BLaER1 treated with 17β-estradiol and CSF1 and Interleukin-3, amounts not matched to agents 10 nM and 100 nM (cell line): ENCODE results near the gene CUX1.

ENCODE experiments used
- H3K27ac ChIP-seq, 11 experiments: shearing (Covaris generic); formaldehyde crosslinking; 2 replicates each; pipeline ENCODE4 v1.8.1; 2022
- H3K27me3 ChIP-seq, 11 experiments: shearing (Covaris generic); formaldehyde crosslinking; 2 replicates each; pipeline ENCODE4 v1.8.1; 2022
- H3K36me3 ChIP-seq, 11 experiments: shearing (Covaris generic); formaldehyde crosslinking; 2 replicates each; pipeline ENCODE4 v1.8.1; 2022
- H3K4me1 ChIP-seq, 10 experiments: shearing (Covaris generic); formaldehyde crosslinking; 2 replicates each; pipeline ENCODE4 v1.8.1; 2022
- H3K4me2 ChIP-seq, 11 experiments: shearing (Covaris generic); formaldehyde crosslinking; 2 replicates each; pipeline ENCODE4 v1.8.1; 2022
- H3K4me3 ChIP-seq, 10 experiments: shearing (Covaris generic); formaldehyde crosslinking; 2 replicates each; pipeline ENCODE4 v1.8.1; 2022
- H3K9ac ChIP-seq, 11 experiments: shearing (Covaris generic); formaldehyde crosslinking; 2 replicates each; pipeline ENCODE4 v1.8.1; 2022
- H3K9me3 ChIP-seq, 11 experiments: shearing (Covaris generic); formaldehyde crosslinking; replicated peaks in 1 of 11; 2 replicates each; pipeline ENCODE4 v1.8.1; 2022
- H4K20me1 ChIP-seq, 11 experiments: shearing (Covaris generic); formaldehyde crosslinking; 2 replicates each; pipeline ENCODE4 v1.8.1; 2022
- Cebpa-rat ChIP-seq, 11 experiments: shearing (Covaris generic); IDR thresholded peaks; 2 replicates each; pipeline ENCODE4 v1.8.1; 2022

Gene CUX1

DNA sequence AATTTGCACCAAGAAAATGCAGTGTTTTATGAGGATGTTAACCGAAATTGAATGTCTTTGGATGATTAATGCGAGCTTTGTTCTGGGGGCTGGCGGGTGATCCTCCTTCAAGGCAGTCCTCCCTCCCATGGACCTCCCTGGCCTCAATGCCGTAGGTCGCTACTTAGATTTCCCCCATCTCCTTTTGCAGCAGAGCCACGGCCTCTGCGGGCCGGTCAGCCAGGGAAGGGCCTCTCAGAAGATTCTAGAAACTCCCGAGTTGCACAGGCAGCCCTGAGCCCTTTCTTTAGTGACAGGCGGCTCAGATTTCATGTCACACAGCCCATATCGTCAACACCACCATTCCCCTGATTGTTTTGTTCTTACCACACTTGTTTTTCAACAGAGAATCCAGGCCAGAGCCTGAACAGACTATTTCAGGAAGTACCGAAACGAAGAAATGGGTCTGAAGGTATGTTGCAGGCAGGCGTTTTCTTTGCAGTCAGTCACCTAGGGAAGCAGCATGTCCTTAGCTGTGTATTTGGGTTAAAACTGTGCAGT lies 381.1 kb downstream of the CUX1 start:
- peaks cover 98 to 100% (median 100%) of the 10 kb centered on the region in 11 experiments for H3K36me3 ChIP-seq
- no peaks in the 10 kb centered on the region for H3K9me3 ChIP-seq
- H3K4me1 ChIP-seq: no peaks in the 10 kb centered on the region
- no peak overlapping the region for H3K4me2 ChIP-seq
- peaks cover 0 to 73% (median 26%) of the 10 kb centered on the region in 11 experiments; a peak in 12 of 22 replicates for H4K20me1 ChIP-seq
- TF ChIP-seq Cebpa-rat (IDR thresholded peaks at IDR 0.05): no peak
- peak overlapping the region in 1 of 11 experiments; percentile 4; a peak in 1 of 22 replicates for H3K27ac ChIP-seq
- no peaks in the 10 kb centered on the region for H3K27me3 ChIP-seq
- no peak overlapping the region for H3K9ac ChIP-seq
- H3K4me3 ChIP-seq: no peak overlapping the region

DNA sequence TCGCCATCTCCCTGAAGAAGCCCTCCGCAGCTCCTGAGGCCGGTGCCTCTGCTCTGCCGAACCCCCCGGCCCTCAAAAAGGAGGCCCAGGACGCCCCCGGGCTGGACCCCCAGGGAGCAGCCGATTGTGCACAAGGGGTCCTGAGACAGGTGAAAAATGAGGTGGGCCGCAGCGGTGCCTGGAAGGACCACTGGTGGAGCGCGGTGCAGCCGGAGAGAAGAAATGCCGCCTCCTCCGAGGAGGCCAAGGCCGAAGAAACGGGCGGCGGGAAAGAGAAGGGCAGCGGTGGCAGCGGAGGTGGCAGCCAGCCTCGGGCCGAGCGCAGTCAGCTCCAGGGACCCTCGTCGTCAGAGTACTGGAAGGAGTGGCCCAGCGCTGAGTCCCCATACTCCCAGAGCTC lies 384.1 kb downstream of the CUX1 start:
- H3K9ac ChIP-seq: no peak overlapping the region

DNA sequence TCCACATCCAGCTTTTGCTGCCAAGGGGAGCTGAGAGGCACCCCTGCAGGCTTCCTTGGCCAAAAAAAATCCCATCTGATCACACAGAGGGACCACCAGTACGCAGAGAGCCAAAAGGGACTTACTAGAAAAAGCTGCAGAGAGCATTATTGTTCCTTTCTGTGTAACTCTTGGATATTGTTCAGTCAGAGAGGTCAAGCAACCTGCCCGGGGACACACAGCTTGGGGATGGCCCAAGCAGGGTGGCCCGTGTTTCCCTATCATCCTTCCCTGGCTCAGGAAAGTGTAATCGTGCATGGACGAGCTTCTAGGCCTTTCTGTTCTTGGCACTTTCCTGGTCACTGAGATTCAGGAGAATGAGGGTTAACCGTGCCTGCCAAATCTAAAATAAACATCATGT lies 385.1 kb downstream of the CUX1 start:
- no peak for TF ChIP-seq Cebpa-rat (IDR thresholded peaks at IDR 0.05)
- H3K4me3 ChIP-seq: no peak overlapping the region
- no peak overlapping the region for H3K9ac ChIP-seq
- peaks cover 98 to 100% (median 100%) of the 10 kb centered on the region in 11 experiments for H3K36me3 ChIP-seq
- H4K20me1 ChIP-seq: peaks cover 0 to 82% (median 32%) of the 10 kb centered on the region in 11 experiments; a peak in 12 of 22 replicates
- H3K4me2 ChIP-seq: no peak overlapping the region
- H3K4me1 ChIP-seq: no peaks in the 10 kb centered on the region
- no peaks in the 10 kb centered on the region for H3K27me3 ChIP-seq
- no peaks in the 10 kb centered on the region for H3K9me3 ChIP-seq
- H3K27ac ChIP-seq: no peak overlapping the region

More for the DNA sequence above, 384.1 kb downstream of the CUX1 start:
- TF ChIP-seq Cebpa-rat (IDR thresholded peaks at IDR 0.05): no peak
- no peaks in the 10 kb centered on the region for H3K4me1 ChIP-seq
- no peaks in the 10 kb centered on the region for H3K27me3 ChIP-seq
- H3K9me3 ChIP-seq: no peaks in the 10 kb centered on the region
- peaks cover 0 to 90% (median 32%) of the 10 kb centered on the region in 11 experiments; a peak in 12 of 22 replicates for H4K20me1 ChIP-seq
- H3K4me3 ChIP-seq: no peak overlapping the region
- H3K27ac ChIP-seq: no peak overlapping the region
- peaks cover 98 to 100% (median 100%) of the 10 kb centered on the region in 11 experiments for H3K36me3 ChIP-seq
- H3K4me2 ChIP-seq: no peak overlapping the region

DNA sequence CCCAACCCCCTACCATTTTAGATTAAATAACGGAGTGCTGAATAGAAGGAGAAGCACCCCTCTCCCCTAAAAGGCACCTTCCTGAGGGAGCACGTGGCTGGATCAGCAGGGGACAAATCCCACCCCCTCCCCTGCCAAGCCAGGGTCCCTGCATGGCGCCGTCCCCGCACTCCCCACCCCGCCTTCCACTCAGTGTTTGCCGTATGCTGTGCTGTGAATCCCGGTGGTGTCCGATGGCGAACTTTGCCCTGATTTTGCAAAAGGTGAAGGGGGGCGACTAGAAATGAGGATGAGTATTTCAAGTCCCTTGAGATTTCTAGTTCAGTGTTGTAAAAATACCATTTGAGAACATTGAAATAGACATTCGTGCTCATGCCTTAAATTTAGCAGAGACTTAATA lies 385.8 kb downstream of the CUX1 start:
- no peaks in the 10 kb centered on the region for H3K9me3 ChIP-seq
- H4K20me1 ChIP-seq: peaks cover 0 to 80% (median 32%) of the 10 kb centered on the region in 11 experiments; a peak in 13 of 22 replicates
- H3K36me3 ChIP-seq: peaks cover 98 to 100% (median 100%) of the 10 kb centered on the region in 11 experiments
- H3K4me3 ChIP-seq: no peak overlapping the region
- no peaks in the 10 kb centered on the region for H3K4me1 ChIP-seq
- TF ChIP-seq Cebpa-rat (IDR thresholded peaks at IDR 0.05): no peak
- no peak overlapping the region for H3K9ac ChIP-seq
- H3K4me2 ChIP-seq: no peak overlapping the region
- no peaks in the 10 kb centered on the region for H3K27me3 ChIP-seq
- H3K27ac ChIP-seq: no peak overlapping the region

DNA sequence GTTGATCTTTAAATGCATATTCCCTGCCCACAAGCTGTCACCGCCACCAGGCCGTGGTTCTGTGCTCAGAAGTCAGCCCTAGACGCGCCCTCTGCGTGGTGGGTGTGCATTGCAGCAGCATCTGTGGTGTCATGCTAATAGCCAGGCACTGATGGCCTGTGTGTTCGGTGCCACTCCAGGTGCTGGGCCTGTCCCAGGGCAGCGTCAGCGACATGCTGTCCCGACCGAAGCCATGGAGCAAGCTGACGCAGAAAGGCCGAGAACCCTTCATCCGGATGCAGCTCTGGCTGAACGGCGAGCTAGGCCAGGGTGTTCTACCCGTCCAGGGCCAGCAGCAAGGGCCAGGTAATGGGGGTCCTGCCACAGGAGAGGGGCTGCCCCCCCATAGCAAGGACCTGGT lies 386.8 kb downstream of the CUX1 start:
- Histone ChIP-seq H3K4me2 (no peak overlapping the region), H3K27me3 (no peaks in the 10 kb centered on the region), H3K4me1 (no peaks in the 10 kb centered on the region), H3K9ac (no peak overlapping the region), H4K20me1 (peaks cover 0 to 79% (median 27%) of the 10 kb centered on the region in 11 experiments; a peak in 14 of 22 replicates), H3K9me3 (no peaks in the 10 kb centered on the region), H3K4me3 (no peak overlapping the region), H3K27ac (no peak overlapping the region), H3K36me3 (peaks cover 98 to 100% (median 100%) of the 10 kb centered on the region in 11 experiments)
- TF ChIP-seq Cebpa-rat (IDR thresholded peaks at IDR 0.05): no peak

DNA sequence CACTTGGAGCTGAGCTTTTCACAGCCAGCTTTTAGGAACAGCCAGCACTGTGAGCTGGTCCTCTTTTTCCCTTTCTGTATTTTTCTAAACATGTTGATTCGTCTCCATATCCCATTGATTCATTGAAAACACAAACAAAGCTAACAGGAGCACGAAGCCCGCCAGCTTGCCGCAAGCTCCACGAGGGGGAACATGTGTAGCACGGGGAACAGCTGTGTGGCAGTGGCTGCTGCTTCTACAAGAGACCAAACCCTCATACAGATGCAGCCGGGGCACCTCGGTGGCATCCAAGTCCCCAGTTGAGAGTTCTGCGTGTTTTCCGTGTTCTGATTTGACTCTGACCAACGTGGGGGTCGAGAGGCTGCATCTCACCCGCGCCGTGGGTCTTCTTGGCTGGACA lies 388.5 kb downstream of the CUX1 start:
- Histone ChIP-seq H4K20me1 (peaks cover 0 to 81% (median 22%) of the 10 kb centered on the region in 11 experiments; a peak in 14 of 22 replicates), H3K4me3 (no peak overlapping the region), H3K27me3 (no peaks in the 10 kb centered on the region), H3K9ac (no peak overlapping the region), H3K27ac (no peak overlapping the region), H3K9me3 (no peaks in the 10 kb centered on the region), H3K4me1 (no peaks in the 10 kb centered on the region), H3K4me2 (no peak overlapping the region), H3K36me3 (peaks cover 98 to 100% (median 100%) of the 10 kb centered on the region in 11 experiments)
- TF ChIP-seq Cebpa-rat (IDR thresholded peaks at IDR 0.05): no peak

DNA sequence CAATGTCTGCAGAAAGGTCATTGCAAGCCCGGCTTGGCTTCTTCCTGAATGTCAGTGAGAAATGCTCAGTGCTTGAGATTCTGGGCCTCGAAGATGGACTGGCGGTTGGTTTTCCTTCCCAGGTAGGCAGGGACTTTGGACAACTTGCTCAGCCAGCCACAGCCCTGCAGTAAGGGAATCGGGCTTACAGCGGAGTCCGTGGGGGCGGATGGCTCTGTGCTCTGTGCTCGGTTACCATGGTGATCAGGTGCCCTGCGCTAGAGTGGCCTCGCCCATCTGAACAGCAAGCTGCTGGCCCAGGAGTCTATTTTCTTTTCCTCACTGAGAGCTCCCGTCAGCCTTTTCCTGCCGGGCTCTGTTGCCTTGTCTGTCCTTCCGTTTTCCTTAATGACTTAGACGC lies 391.4 kb downstream of the CUX1 start:
- H3K27ac ChIP-seq: no peak overlapping the region
- peaks cover 97 to 99% (median 98%) of the 10 kb centered on the region in 11 experiments for H3K36me3 ChIP-seq
- peaks cover 0 to 68% (median 15%) of the 10 kb centered on the region in 11 experiments; a peak in 13 of 22 replicates for H4K20me1 ChIP-seq

DNA sequence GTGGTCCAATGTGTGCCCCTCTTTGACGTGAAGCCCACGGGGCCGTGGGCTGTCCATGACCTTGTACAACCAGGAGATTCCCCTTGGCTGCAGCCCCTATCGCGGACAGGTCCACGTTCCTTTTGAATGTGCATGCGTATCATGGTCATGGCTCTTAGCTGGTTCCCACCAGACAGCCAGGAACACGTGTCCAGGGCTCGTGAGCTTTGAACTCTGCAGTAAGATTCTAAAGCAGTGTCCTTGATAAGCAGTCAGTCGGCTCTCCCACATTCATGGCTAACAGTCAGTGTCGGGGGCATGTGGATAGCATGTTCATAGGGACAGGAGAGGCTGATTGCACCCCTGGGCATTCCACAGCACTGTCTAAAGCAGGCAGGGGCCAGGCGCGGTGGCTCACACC lies 393.4 kb downstream of the CUX1 start:
- Histone ChIP-seq H3K36me3 (peaks cover 95 to 99% (median 98%) of the 10 kb centered on the region in 11 experiments), H4K20me1 (peaks cover 0 to 58% (median 9%) of the 10 kb centered on the region in 11 experiments; a peak in 11 of 22 replicates), H3K27ac (no peak overlapping the region), H3K9me3 (no peaks in the 10 kb centered on the region), H3K4me3 (no peak overlapping the region), H3K4me1 (no peaks in the 10 kb centered on the region), H3K27me3 (no peaks in the 10 kb centered on the region), H3K4me2 (no peak overlapping the region), H3K9ac (no peak overlapping the region)
- no peak for TF ChIP-seq Cebpa-rat (IDR thresholded peaks at IDR 0.05)

More for the DNA sequence above, 391.4 kb downstream of the CUX1 start:
- no peaks in the 10 kb centered on the region for H3K4me1 ChIP-seq
- H3K4me2 ChIP-seq: no peak overlapping the region
- no peak overlapping the region for H3K4me3 ChIP-seq
- H3K9me3 ChIP-seq: no peaks in the 10 kb centered on the region
- no peaks in the 10 kb centered on the region for H3K27me3 ChIP-seq
- no peak for TF ChIP-seq Cebpa-rat (IDR thresholded peaks at IDR 0.05)
- H3K9ac ChIP-seq: no peak overlapping the region

DNA sequence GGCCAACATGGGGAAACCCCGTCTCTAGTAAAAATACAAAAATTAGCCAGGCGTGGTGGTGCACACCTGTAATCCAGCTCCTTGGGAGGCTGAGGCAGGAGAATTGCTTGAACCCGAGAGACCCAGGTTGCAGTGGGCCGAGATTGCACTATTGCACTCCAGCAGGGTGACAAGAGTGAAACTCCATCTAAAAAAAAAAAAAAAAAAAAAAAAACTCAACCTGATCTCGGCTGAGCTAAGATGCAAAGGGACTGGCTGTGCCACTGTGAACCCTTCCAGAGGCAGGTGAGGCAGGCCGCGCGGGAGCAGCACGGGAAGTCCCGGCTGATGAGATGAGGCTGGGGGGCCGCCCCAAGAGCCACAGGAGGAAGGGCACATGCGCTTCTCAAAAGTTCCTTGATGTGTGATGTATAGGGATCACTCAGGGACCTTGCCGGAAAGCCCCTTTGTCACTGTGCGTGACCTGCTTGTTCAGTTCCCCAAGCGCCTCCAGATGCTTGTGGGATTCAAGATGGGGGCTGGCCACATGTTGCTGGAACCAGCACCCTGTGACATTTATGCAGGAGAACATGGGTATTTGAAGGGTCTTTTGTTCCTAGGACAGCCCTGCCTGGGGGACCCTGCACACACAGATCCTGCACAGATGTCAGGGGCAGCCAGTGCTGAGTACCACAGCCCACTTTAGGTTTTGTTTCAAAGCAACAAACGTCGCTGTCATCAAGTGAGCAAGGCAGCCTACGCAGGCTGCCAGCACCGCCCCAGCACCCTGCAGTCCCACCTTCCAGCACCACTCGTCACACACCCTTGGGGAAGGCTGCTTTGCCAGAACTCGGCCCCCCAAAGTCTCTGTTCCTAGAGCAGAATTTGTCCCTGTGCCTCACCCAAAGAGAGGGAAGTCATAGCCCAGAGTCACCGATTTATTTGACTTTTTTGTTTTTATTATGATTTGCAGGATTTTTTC lies 394.4 kb downstream of the CUX1 start:
- no peaks in the 10 kb centered on the region for H3K9me3 ChIP-seq
- no peaks in the 10 kb centered on the region for H3K27me3 ChIP-seq
- no peak for TF ChIP-seq Cebpa-rat (IDR thresholded peaks at IDR 0.05)
- no peak overlapping the region for H3K4me2 ChIP-seq
- no peak overlapping the region for H3K27ac ChIP-seq
- no peak overlapping the region for H3K9ac ChIP-seq
- H3K4me1 ChIP-seq: no peaks in the 10 kb centered on the region
- H4K20me1 ChIP-seq: peaks cover 0 to 54% (median 9%) of the 10 kb centered on the region in 11 experiments; a peak in 11 of 22 replicates
- no peak overlapping the region for H3K4me3 ChIP-seq
- peaks cover 91 to 98% (median 97%) of the 10 kb centered on the region in 11 experiments for H3K36me3 ChIP-seq
